Esophagus muscularis mucosa (tissue), 4 donors: ENCODE measurements around the gene TK1. TPM values are rescaled to one million over a fixed set of nuclear protein-coding genes. Genes with fewer than 3 reads are reported as not detected.
A peak's percentile ranks its signal among the peaks of the same experiment; 100 is the strongest.

ENCODE experiments used
- DNase-seq: peaks from one replicate; pipeline ENCODE4 v3.0.0-alpha.2; 2017; ENCODE audit errors: extremely low spot score
- H3K27ac ChIP-seq, 4 donors: fragments of 200-600 bp; sonication (generic); replicated peaks in 1 of 4; 1 replicate in 3 of 4; 2 replicates in 1 of 4; pipeline ENCODE4 v1.5.1; 2016 to 2019; ENCODE audit warnings: mild to moderate bottlenecking in 1 of 4
- H3K27me3 ChIP-seq, 4 donors: fragments of 200-600 bp; sonication (generic); one replicate each; pipeline versions ENCODE4 v1.5.1 to v1.6.0; 2016 to 2019
- H3K36me3 ChIP-seq, 4 donors: fragments of 200-600 bp; sonication (generic); one replicate each; pipeline ENCODE4 v1.5.1; 2016 to 2019
- H3K4me1 ChIP-seq, 4 donors: fragments of 200-600 bp; sonication (generic); one replicate each; pipeline ENCODE4 v1.5.1; 2016 to 2019
- H3K4me3 ChIP-seq, 4 donors: fragments of 200-600 bp; sonication (generic); 1 replicate in 2 of 4; 2 replicates in 2 of 4; pipeline ENCODE4 v1.5.1; 2016 to 2019; ENCODE audit warnings: mild to moderate bottlenecking in 4 of 4, moderate library complexity in 1 of 4
- H3K9me3 ChIP-seq, 4 donors: fragments of 200-600 bp; sonication (generic); 1 replicate in 3 of 4; 2 replicates in 1 of 4; pipeline ENCODE4 v1.5.1; 2016 to 2019
- CTCF ChIP-seq, 3 experiments: fragments of 200-600 bp in 2 of 3; fragments of 450-650 bp in 1 of 3; sonication (generic) in 2 of 3; IDR thresholded peaks; one replicate each; pipeline ENCODE4 v1.5.1; 2017 to 2019; ENCODE audit warnings: antibody characterized with exemption in 3 of 3, mild to moderate bottlenecking in 2 of 3, moderate library complexity in 1 of 3
- EP300 ChIP-seq: sonication (generic); formaldehyde crosslinking; IDR thresholded peaks from one replicate; pipeline ENCODE4 v1.6.1; 2017; ENCODE audit warnings: antibody characterized with exemption
- POLR2A ChIP-seq: fragments of 450-650 bp; IDR thresholded peaks from one replicate; pipeline ENCODE4 v1.6.1; 2017; ENCODE audit warnings: antibody characterized with exemption, moderate library complexity, mild to moderate bottlenecking, low read depth
- POLR2AphosphoS5 ChIP-seq, 2 donors: sonication (generic); formaldehyde crosslinking; IDR thresholded peaks; one replicate each; pipeline ENCODE4 v1.6.1; 2017; ENCODE audit warnings: antibody characterized with exemption in 2 of 2
- WGBS: methylation state at CpG from one replicate; pipeline ENCODE4 v1.1.5; 2018; 5-methylcytosine and 5-hydroxymethylcytosine counted together
- intact Hi-C: fragments of 100-400 bp; cut with DNase I; formaldehyde crosslinking; loops from one replicate; pipeline ENCODE4 v1.15.1; 2023
- total RNA-seq, 4 donors: library from RNA; depleted of rRNA; stranded (reverse); fragments of >200 nt; gene quantifications; one replicate each; pipeline versions ENCODE4 v1.1.0 to v1.2.1, GENCODE V29; 2016

Gene TK1
- total RNA-seq, 4 donors from 2014 or later, result 7.9 to 22.1 (median 14.5) TPM

DNA sequence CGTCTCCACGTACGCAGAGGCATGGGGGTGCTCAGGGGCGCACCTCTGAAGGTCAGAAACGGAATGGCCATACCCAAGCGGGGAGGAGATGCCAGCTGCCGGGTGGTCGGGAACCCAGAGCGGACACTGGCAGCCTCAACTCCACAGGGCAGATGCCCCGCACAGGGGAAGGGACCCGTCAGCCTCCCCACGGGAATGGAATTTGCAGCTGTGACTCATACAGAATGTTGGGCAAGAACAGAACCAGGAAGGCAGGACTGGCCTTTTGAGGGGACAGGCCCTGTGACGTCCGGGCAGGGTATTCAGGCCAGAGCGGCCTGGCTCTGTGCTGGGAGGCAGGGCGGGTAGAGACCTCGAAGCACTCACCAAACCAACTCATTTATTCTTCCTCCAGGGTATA, 7.5 kb downstream of the TK1 start:
- Histone ChIP-seq H3K36me3 (no peaks in the 10 kb centered on the region), H3K27ac (peak overlapping the region; percentile 83 to 98 (median 90)), H3K27me3 (no peaks in the 10 kb centered on the region), H3K4me3 (peak overlapping the region in 3 of 4 donors; percentile 9 to 38 (median 16)), H3K9me3 (no peaks in the 10 kb centered on the region), H3K4me1 (peaks cover 33 to 100% (median 95%) of the 10 kb centered on the region in 4 donors)
- intact Hi-C loops, result no loop called here
- TF ChIP-seq EP300 (peak; percentile 57), POLR2AphosphoS5 (IDR thresholded peaks at IDR 0.05) (peak; percentile 87 to 92), POLR2A (peak; percentile 26), CTCF (IDR thresholded peaks at IDR 0.05) (no peak)
- WGBS, result 25% methylated on average over 4 of the region's 17 CpGs
- DNase-seq, result no peak

DNA sequence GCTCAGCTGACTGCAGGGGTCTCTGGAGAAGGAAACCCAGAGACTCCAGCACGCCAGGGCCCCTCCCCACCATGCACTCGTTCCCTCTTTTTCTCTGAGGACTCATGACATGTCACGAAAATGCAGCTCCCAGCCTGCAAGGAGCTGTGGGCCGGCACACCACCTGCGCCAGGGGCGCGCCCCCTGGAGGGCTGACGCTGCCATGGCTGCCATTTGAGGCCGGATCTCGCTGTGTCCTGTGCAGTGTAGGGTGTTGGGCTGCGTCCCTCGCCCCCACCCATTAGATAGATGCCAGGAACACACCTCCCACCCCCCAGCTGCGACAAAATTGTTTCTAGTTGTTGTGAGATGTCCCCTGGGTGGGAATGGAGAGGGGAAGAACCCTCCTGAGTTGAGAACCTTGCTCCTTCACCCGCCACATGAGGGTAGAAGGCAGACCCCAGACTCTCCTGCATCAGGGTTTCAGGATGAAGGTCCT, 10.3 kb downstream of the TK1 start:
- intact Hi-C loops, result no loop called here
- Histone ChIP-seq H3K36me3 (peaks cover 0 to 13% (median 9%) of the 10 kb centered on the region in 4 donors), H3K27me3 (no peaks in the 10 kb centered on the region), H3K9me3 (no peaks in the 10 kb centered on the region), H3K4me1 (peaks cover 61 to 100% (median 99%) of the 10 kb centered on the region in 4 donors), H3K27ac (peak overlapping the region; percentile 83 to 98 (median 90)), H3K4me3 (no peak overlapping the region)
- no peak for DNase-seq
- TF ChIP-seq EP300 (no peak), CTCF (IDR thresholded peaks at IDR 0.05) (peak; percentile 83 to 91 (median 85)), POLR2AphosphoS5 (IDR thresholded peaks at IDR 0.05) (peak; percentile 28 to 75), POLR2A (no peak)
- 26% methylated on average over 9 of the region's 14 CpGs for WGBS

DNA sequence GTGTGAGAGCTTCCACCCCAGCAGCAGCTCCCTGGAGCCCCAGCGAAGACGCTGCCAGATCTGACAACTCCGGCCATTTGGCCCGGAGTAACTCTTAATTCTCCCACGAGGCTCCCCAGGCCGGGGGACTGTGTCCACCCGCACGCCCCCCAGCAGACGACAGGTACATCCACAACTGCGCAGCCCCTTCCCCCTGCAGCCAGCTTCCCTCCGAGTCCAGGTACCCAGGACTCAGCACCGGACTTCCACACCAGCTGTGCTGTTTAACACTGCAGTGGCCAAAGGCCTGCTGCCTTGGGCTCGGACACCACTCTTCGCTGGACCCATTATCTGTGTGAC, 11.2 kb downstream of the TK1 start:
- TF ChIP-seq CTCF (IDR thresholded peaks at IDR 0.05), result no peak
- Histone ChIP-seq H3K27me3 (no peaks in the 10 kb centered on the region), H3K4me1 (peaks cover 71 to 100% (median 99%) of the 10 kb centered on the region in 4 donors), H3K4me3 (no peak overlapping the region), H3K9me3 (no peaks in the 10 kb centered on the region), H3K36me3 (peaks cover 0 to 23% (median 19%) of the 10 kb centered on the region in 4 donors), H3K27ac (peak overlapping the region; percentile 83 to 98 (median 90))
- intact Hi-C loops, result no loop called here
- WGBS, result 50% methylated on average over 11 of the region's 14 CpGs
- no peak for DNase-seq

DNA sequence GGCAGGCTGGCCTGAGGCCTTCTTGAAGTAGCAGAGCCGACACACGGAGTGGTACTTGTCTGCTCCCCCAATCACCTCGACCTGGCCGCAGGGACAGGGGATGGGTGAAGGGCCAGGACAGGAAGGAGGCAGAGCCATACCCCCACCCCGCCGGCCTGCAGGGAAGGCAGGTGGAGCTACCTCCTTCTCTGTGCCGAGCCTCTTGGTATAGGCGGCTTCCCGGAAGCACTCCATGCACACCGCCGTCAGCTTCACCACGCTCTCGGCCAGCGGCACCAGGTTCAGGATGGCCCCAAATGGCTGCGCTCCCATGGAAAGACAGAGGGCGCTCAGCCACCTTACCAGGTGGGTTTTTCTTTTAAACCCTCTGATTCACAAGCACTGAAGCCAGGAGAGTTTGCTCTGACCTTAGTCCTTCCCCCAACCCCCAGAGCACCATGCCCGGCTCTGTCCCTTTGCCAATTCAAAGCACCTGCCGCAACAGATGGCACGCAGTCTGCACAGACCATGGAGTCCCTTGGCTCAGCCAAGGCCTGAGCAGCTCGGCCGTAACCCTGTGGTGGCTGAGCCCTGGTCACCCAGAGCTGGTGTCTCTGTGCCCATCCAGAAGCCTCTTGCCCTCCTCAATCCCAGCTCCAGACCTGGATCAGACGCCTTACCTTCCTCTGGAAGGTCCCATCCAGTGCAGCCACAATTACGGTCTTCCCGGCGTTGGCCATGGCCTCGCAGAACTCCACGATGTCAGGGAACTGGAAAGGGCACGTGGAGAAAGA, 11.8 kb downstream of the TK1 start:
- Histone ChIP-seq H3K4me1 (peaks cover 72 to 100% (median 99%) of the 10 kb centered on the region in 4 donors), H3K27ac (peak overlapping the region; percentile 83 to 98 (median 90)), H3K4me3 (no peak overlapping the region), H3K27me3 (no peaks in the 10 kb centered on the region), H3K36me3 (peaks cover 0 to 27% (median 22%) of the 10 kb centered on the region in 4 donors), H3K9me3 (no peaks in the 10 kb centered on the region)
- TF ChIP-seq CTCF (IDR thresholded peaks at IDR 0.05) (no peak), POLR2AphosphoS5 (IDR thresholded peaks at IDR 0.05) (peak in 1 of 2 donors; percentile 36), EP300 (no peak)
- DNase-seq, result no peak
- intact Hi-C loops, result loop anchor here (5.0 kb wide), 2 partner anchors 63 to 182 kb away; no protein-coding TSS in a partner anchor
- 74% methylated on average over 18 of the region's 28 CpGs for WGBS
